ENCODE measurements around the gene CYP27A1. TPM values are rescaled to one million over a fixed set of nuclear protein-coding genes. Genes with fewer than 3 reads are reported as not detected.

The CYP27A1 gene
- total and polyA plus RNA-seq, 9 donors, result 22.0 to 59.5 (median 34.4) TPM

DNA sequence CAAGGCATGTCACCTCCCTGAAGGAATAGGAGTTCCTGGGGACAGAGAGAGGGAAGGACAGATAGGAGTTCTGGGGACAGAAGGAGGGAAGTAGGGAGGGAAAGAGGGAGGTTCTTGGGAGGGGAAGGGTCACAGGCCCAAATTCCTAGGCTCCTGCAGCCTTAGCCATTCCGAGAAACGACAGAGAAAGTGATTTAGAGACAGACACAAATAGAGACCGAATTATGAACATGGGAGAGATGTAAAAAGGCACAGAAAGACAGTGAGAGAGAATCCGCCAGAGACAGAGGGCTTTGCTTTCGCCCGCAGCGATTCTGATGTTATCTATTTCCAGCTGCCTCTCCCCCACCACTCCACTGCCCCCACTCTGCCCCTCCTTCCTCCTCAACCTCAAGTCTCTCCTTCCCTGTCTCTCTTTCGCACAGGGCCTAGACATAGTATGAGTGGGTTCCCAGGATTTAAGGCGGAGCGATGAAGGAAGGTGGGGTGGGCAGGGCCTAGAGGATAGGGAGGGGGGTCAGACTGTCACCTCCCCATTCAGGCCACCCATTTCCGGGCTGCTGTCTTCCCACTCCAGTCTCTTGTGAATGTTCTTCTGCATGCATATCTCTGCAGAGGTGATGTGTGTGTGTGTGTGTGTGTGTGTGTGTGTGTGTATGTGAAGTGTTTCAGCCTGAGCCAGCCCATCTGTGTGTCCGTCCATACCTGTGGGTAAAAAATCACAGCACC lies 74.4 kb downstream of the CYP27A1 start:
- no peaks in the 10 kb centered on the region for H3K27me3 ChIP-seq
- H3K4me1 ChIP-seq (ENCODE audit: insufficient read depth), result peaks cover 5% of the 10 kb centered on the region
- intact Hi-C loops (cut with DNase I), result loop anchor here in 1 of 4 donors (10.0 kb wide), 1 partner anchor 142 kb away; the partner anchor contains the start of gene TTLL4
- WGBS, 3 donors, result 44 to 48% (median 46%) methylated on average over 12 of the region's 12 CpGs
- no peaks in the 10 kb centered on the region for H3K36me3 ChIP-seq
- H3K9me3 ChIP-seq, result no peaks in the 10 kb centered on the region
- H3K4me3 ChIP-seq, result no peak overlapping the region
- no peak for TF ChIP-seq POLR2A (IDR thresholded peaks at IDR 0.05)
- no peak for TF ChIP-seq CTCF (IDR thresholded peaks at IDR 0.05)
- no peak for TF ChIP-seq EP300 (IDR thresholded peaks at IDR 0.05)
- H3K27ac ChIP-seq, result no peak overlapping the region
- peak in 1 of 5 donors; percentile 18 for DNase-seq

GRCh38 chr2:218856896-218857243 lies 74.9 kb downstream of the CYP27A1 start:
- TF ChIP-seq EP300 (IDR thresholded peaks at IDR 0.05) (no peak), CTCF (IDR thresholded peaks at IDR 0.05) (no peak), POLR2A (IDR thresholded peaks at IDR 0.05) (no peak)
- Histone ChIP-seq H3K9me3 (no peaks in the 10 kb centered on the region), H3K4me3 (no peak overlapping the region), H3K27ac (no peak overlapping the region), H3K27me3 (no peaks in the 10 kb centered on the region), H3K36me3 (no peaks in the 10 kb centered on the region), H3K4me1 (ENCODE audit: insufficient read depth) (peaks cover 5% of the 10 kb centered on the region)
- intact Hi-C loops (cut with DNase I), result loop anchor here in 1 of 4 donors (10.0 kb wide), 1 partner anchor 142 kb away; the partner anchor contains the start of gene TTLL4
- no peak for DNase-seq
- WGBS, 3 donors, result 94 to 100% (median 94%) methylated on average over 1 of the region's 1 CpG

- Histone ChIP-seq H3K27me3 (no peaks in the 10 kb centered on the region), H3K9me3 (no peaks in the 10 kb centered on the region), H3K4me1 (ENCODE audit: insufficient read depth) (peaks cover 5% of the 10 kb centered on the region), H3K36me3 (no peaks in the 10 kb centered on the region), H3K27ac (no peak overlapping the region), H3K4me3 (no peak overlapping the region)
- DNase-seq, result peak in 2 of 5 donors; percentile 17 to 22
- WGBS, 3 donors, result 30 to 37% (median 35%) methylated on average over 10 of the region's 10 CpGs
- intact Hi-C loops (cut with DNase I), result loop anchor here in 1 of 4 donors (10.0 kb wide), 1 partner anchor 143 kb away; the partner anchor contains the start of gene TTLL4
- TF ChIP-seq CTCF (IDR thresholded peaks at IDR 0.05) (no peak), EP300 (IDR thresholded peaks at IDR 0.05) (no peak), POLR2A (IDR thresholded peaks at IDR 0.05) (no peak)
Measured at GRCh38 chr2:218857371-218858137, 75.6 kb downstream of the CYP27A1 start.

GRCh38 chr2:218858138-218858445 lies 76.1 kb downstream of the CYP27A1 start:
- TF ChIP-seq EP300 (IDR thresholded peaks at IDR 0.05), result no peak
- TF ChIP-seq CTCF (IDR thresholded peaks at IDR 0.05), result no peak
- TF ChIP-seq POLR2A (IDR thresholded peaks at IDR 0.05), result no peak
- 42 to 63% (median 51%) methylated on average over 1 of the region's 1 CpG for whole genome bisulfite sequencing, 3 donors

More at GRCh38 chr2:218858138-218858445, 76.1 kb downstream of the CYP27A1 start:
- Histone ChIP-seq H3K36me3 (no peaks in the 10 kb centered on the region), H3K4me3 (no peak overlapping the region), H3K27me3 (no peaks in the 10 kb centered on the region), H3K4me1 (ENCODE audit: insufficient read depth) (peaks cover 5% of the 10 kb centered on the region), H3K27ac (no peak overlapping the region), H3K9me3 (no peaks in the 10 kb centered on the region)
- intact Hi-C loops (cut with DNase I), result loop anchor here in 1 of 4 donors (10.0 kb wide), 1 partner anchor 143 kb away; the partner anchor contains the start of gene TTLL4
- DNase-seq, result peak in 2 of 5 donors; percentile 13 to 17
